GM21529 (cell line): ENCODE measurements around the gene CALML5.

Experiments used
- ATAC-seq: cut with Tn5 transposase; IDR thresholded peaks from one replicate; pipeline ENCODE4 v1.9.1; 2021; ENCODE audit not compliant: unreplicated experiment

The CALML5 gene

DNA sequence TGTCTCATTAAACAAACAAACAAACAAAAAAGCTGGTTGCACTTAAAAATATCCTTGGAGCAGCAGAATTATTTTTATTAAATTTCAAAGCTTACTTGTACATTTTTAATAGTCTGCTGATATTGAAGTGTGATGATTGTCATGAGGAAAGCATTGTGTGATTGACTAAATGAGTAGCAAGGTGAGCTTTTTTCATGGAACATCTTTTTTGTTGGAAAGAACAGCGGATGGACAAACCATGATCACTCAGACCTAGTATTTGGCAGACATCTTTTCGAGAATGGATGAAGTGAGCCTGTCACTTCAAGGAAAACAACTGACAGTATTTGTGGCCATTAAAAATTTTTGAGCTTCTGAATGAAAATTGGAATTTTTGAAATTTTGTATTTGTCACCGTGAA lies 19.7 kb upstream of the CALML5 start:
- ATAC-seq = no peak

DNA sequence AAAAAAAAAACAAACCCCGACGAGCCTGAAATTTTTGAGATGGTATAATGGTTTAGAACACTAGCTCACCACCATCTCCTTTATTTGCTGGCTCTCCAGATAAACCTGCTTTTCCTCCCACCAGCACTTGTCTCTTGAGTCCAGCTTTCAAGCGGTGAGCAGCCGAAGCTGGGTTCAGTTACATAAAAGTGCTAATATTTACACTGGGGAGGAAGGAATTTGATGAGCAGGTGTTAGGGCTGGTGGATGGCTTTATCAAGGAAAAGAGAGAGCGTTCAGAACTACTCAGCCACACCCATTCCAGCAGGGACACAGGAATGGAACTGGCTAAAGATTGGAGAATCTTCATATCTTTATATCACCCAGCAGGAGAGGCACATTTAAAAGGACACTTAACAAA lies 18.8 kb upstream of the CALML5 start:
- no peak for ATAC-seq

DNA sequence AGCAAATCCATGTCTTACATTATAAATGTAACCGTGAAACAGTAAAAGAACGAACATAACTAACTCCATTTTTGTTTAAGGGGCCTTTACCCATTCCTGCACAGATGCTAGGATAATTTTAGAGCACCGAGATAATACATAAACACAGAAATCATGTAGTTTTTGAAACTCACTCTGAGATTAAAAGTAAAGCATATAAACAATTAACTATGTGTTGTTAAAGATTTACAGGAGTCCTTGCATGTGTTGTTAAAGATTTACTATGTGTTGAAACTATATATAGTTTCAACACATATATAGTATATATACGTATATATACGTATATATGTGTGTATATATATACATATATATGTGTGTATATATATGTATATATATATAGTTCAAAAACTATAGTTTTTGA lies 18.2 kb upstream of the CALML5 start:
- ATAC-seq = no peak

DNA sequence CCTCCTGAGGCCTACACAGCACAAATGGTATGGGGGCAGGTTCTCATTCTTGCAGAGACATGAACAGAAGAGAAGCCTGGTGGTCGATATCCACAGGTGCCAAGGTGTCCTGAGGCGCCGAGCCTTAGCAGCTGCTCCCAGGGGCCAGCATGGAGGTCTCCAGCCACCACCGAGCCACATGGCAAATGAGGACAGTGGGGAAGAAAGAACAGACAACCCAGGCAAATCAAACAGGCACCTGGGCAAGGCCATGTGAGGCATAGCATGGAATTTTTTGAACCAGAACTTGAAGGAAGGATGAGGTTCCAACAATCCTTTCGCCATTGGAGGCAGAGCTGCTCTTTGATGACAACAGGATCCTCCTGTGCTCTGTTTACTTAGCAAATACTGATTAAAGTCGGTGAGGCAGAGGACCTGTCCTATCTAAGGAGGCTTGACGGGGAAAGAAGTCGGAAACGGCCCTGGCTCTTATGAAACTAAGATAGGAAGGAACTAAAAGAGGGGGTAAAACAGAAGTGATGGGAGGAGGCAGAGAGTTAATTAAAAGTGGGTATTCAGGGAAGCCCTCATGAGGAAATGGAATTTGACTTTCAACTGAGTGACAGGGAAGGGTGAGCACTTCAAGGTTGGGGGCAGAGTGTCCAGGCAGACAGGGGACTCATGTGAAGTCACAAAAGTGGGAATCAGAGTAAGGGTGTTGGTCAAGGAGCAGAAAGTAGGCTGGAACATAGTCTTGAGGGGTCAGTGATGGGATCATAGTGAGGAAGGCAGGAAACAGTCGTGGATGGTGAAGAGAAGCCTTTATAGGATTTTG lies 16.8 kb upstream of the CALML5 start:
- no peak for ATAC-seq

DNA sequence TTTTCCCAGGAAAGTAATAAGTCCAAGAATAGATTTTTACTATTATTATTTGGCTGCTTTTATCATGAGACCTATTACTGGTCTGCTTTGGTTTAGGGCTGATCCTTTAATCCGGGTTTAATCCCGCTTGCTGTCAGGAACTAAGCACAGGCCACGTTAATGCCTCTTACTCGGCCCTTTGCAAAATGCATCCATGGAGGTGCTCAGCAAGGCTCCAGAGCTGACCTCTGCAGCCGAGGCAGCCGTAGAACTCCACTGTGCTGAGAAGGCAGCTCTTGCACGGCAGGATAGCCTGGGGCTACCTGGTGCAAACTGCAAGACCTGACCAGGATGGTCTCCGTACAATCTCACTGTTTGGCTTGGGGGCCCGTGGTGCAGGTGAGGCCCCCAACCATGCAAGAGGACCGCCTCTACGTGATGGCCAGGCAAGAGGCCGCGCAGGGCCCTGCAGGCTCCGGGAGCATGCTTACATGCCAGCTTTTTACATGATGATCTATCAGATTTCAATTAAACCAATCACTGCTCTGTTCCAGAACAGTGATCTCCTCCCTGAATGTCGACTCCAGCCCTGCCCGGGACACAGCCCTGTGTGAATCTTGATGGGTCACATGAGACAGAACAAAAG lies 15.0 kb upstream of the CALML5 start:
- no peak for ATAC-seq

DNA sequence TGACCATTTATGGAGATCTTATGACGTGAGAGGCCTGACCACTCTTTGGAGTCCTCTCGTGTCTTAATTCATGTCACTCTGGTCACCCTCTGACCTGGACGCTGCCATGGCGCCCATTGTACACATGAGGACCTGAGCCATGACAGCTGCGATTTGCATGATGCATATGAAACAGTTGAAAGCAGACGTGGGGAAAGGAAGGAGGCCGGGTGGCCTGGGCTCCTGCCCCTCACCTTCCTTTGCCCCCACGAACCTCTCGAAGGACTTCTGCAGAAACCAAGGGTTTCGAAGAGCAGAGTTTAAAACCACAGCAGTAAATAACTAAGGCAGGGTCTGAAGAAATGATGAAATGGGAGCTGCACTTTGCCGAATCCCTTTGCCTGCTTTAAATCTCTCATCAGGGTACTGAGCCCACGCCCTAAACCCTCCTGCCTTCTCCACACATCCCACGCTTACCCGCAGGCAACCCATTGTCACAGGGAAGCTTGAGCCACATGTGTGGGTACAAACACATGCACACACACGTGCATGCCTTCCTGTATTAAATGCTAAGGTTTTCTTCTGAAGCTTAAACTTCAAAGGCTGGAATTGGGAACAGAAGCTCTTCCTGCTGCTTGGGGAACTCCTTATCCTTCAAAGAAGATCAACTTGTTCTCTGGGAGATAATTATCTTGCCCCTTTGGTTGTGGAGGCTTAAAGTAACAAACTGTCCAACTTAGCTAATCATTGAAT lies 13.7 kb upstream of the CALML5 start:
- ATAC-seq = no peak

DNA sequence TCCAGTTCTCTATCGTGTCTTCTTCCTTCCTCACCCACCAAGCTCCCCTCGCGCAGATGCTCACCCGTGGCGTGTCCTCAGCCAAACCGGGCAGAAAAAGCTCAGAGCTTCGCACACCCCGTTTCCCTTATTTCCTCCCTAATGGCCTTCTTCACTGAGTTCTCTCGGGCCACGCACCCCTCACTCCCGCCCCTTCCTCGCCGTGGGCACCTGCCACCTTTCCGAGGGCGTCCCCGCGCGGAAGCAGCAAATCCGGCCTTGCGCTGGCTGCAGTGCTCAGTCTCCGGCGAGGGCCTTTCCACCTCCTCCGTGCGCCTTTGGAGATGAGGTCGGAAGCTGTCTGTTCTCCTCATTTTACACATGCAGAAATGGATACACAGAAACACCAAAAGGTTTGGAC lies 13.0 kb upstream of the CALML5 start:
- ATAC-seq = no peak

DNA sequence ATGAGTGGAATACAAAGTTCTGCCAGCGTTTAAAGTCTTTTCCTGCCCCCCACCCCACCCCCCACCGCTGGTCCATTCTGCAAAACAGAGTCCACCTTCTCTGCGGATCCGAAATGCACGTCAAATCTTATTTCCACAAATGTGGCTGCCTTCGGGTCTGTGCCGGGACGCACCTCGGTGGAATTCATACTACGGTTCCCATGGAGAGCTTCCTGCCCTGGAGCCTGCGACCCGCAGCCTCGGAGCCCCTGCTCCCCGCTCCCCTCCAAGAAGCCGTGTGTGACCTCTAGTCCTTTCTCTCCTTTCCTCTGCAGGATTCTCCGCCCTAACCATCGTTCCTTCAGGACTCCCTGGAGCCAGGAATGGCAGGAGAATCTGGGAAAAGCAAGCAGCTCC lies 12.5 kb upstream of the CALML5 start:
- ATAC-seq = no peak

DNA sequence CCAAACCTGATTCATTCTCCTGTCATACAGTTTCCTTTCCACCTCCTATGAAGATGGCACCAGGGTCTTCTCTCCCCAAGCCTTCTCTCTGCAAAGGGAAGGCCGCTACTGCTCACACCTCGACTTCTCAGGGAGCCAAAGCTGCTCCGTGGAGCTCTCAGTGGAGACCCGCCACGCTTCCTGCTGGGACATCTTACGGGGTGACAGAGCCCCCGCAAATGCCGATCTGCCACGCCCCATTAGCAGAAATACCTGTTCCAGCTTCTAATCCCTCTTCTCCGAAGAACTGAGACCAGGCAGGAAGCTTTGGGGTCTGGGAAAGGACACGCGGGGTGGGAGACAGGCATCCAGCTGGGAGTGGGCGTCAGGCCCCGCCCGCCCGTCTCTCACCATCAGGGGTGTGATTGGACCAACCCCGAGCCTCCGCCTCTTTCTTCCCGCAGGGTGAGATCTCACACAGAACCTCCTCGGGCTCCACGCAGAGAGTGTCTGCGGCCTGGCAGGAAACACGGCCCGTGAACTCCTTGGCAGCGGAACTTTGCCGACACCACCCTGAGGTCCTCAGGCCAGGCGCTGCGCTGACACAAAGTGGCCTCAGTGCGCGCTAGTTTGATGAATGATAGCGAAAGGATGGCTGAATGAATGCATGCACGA lies 12.0 kb upstream of the CALML5 start:
- ATAC-seq = no peak

DNA sequence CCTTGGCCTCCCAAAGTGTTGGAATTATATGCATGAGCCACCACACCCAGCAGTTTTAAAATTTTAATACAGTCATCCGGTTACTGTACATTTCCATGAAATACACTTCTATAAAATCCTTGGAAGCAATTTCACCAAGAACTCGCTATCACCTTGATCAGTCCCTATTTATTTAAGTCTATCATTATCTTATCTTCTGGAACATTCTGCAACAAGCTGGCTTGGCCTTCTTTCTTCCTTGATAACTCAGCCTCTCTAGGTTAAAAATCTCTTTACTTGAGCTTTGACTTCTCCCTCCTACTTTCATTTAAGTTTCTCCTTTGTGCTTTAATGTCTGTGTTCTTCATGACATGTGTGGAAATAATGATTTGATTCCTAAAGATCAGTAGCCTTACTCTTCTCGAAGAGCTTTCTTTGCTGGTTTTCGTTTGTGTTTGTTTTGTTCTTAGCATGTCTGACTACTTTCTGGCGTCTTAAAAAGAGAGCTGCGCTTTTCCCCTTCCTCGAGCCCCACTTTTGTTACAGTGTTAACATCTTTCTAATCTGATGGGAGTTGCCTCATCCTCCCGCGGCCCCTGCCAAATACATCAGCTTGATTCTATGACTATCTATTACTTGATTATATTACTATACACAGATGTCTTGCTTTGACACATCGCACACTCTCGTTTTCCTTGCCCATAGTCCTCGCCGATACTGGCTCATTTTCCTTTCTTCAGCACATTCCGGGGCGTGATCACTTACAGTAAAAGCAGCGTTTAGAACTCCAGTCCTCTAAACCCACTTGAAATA lies 11.1 kb upstream of the CALML5 start:
- no peak for ATAC-seq

DNA sequence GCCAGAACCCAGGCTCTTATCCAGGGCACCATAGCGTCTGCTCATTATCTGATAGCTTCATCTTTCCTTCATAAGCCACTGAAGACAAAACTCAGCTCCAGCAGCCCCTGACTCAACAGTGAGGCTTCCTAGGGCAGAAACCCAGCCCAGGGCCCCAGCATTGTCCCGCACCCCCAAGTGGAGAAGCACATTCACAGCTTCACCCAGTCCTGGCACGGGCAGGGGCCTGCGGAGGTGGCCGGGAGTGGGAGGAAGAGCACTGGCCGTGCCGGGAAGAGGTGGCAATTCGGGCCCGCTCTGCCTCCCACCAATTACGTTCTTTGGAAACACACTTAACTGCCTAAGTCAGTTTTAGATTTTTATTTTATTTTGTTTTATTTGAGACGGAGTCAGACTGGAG lies 10.3 kb upstream of the CALML5 start:
- no peak for ATAC-seq

DNA sequence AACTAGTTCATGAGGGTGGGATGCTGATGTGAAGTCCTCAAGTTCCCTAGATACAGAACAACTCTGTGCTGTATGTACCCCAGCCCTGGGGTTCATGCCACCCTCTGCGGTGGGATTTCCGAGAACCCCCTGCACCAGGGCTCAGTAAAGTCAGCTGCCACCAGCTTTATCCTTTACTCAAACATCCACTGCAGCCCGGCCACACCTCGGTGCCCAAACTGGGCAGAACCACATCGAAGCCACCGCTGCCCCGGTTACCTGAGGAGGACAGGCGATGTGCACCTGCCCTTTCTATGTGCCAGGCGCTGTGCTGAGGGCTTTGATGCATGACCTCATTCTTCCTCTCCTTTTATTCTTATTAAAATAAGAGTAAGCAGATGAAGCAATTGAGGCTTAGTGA lies 9.9 kb upstream of the CALML5 start:
- ATAC-seq = no peak

DNA sequence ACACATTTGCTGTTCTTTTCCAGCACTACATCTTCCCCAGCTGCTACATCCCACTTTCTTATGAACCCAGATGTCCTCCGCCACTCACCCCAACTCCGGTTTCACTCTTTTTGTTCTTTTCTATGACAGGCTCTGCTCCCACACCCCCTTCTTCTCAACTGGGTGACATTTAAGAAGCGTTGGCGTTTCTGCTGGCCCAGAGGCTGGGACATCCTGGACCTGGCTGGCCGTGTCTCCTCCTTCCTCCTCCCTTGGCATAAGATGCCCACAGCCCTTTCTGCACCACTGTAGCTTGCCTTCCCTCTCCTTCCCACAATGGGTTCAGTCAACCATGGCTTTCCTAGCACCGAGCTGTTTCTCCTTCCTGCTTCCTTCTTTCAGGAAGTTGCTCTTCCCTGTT lies 9.4 kb upstream of the CALML5 start:
- ATAC-seq = no peak

DNA sequence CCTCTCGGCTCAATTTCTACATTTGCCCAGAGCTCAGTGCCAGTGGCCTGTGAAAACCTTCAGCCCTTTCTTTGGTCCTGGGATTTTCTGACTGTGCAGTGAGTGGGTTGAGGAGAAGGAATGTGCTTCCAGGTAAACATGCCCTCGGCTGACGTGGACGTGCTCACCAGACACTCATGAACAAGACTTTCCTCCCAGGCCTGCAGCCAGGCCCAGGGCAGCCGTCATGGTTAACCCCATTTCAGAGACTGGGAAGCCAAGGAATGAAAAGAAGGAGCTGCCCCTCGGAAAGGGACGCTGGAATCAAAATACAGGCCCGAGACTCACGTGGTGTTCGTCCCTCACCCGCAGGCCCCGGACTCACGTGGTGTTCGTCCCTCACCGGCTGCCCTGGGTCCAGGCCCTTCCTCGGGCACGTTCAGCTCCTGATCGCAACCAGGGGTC lies 8.8 kb upstream of the CALML5 start:
- ATAC-seq = no peak

DNA sequence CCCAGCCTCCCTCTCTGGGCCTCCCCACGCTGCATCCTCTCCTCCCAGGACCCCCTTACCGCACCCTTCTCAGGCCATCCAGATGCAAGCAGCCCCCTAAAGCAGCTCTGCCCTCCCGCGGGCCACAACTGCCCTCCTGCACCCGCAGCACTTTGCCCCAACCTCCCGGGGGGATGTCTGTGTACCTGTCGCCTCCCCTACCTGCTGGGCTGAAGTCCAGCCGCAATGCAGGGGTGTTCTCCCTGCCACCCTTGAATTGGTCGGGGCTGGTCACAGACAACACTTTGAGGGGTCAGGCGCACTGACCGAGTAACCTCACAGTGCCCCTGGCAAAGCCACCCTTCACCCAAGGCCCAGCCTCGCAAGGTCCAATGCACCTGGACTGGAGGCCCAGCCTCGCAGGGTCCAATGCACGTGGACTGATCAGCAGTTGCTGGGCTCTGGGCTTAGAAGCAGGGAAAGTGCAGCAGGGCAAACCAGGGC lies 8.3 kb upstream of the CALML5 start:
- ATAC-seq = no peak

DNA sequence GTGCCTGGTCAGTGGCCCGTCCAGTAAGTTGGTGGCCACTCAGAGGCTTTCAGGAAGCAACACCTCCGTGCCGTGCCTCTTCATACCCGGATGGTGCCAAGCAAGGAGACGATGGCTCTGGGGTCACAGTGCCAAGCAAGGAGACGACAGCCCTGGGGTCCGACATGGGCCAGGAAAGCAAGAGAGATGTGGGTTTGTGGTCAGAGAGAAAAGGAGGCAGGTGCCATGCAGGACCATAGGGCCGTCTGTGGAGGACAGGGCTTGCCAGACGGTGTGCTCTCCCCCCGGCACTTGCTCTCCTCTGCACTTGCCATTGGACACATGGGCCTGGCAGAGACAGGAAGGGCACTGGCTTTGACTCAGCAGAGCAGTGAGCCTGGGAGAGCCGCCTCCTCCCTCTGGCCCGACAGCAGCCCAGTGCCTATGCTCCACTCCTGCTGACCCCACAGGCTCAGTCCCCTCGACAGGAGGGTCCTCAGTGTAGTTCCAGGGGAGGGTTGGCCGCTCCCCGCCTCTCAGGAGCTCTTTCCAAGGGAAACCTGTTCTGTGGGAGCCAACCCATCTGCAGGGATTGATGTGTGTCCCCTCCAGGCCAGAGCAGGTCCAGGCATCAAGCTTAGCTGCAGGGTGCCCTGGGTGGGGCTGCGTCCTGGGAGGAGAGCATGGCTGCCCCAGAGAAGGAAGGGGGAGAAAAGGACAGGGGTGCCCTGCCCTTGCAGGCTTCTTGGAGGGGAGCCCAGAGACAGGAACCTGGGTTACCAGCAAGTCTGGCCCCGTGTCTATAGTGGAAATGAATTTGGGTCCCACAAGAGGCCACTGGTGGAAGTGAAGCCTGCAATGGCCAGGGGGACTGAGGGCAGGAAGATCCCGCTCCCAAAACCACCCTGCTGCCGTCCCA lies 7.6 kb upstream of the CALML5 start:
- no peak for ATAC-seq

DNA sequence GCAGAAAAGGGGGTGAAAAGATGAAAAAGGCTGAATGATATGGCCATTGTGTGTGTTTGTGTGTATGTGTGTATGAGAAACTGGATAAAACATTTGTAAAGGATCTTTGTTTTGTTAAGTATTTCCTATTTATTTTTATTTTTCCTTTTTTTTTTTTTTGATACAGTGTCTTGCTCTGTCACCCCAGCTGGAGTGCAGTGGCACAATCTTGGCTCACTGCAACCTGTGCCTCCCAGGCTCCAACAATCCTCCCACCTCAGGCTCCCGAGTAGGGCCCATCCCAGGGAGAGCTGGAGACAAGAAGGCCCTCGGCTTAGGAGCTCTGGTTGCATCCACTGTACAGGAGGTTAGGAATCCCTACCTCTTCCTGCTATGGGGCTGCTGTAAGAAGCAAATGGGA lies 6.9 kb upstream of the CALML5 start:
- no peak for ATAC-seq

DNA sequence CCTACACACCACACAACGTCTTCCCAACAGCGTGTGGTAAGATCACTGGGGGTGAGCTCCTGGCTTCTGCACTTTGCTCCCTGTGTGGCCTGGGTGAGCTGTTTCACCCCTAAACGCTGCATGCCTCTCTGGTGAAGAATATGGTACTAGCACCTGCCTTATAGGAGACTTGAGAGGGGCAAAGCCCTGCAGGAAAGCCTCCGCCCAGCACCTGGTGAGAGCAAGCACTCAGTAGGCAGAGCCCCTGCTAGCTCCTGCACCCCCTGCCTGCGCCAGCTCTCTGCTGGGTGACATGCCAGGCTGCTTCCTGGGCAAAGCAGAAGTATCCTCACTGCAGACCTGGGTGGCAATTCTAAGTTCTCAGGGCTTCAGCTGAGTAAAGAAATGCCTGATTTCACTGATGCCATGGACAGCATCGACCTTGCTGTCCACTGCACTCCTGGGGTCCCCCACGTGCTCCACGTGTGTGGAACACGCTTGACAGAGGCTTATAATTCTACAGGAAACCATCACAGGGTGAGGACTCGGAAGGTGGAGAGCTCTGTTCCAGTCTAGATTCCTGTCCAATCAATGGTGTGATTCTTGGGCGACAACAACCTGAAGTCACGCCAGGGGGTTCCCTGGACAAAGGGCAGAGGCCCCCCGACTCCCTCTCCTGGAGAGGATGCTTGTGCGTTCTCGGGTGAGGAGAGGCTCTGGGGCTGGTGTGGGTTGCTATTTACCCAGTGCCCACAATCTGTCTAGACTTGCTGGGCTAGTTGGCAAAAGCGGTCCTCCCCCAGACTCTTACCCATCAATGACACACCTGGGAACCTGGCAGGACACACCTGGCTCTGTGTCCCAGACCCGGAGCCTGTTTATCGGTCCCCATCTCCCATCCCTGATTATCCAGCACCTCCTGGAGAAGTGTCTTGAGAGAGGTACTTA lies 5.0 kb upstream of the CALML5 start:
- no peak for ATAC-seq

DNA sequence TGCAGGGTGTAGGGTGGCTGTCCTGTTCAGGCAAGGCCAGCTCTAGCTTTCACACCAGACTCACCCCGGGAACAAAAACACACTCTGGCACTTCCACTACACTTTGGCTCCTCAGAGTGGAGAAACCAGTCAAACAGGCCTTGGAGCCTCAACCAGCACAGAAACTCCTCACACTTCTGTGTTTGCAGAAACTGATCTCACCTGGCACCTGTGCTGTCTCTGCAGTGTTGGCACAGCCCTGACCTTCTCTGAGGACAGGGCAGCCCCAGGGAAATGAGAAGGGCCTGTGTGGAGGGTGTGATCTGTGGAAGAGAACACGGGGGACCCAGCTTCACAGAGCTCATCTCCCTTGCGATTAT lies 4.1 kb upstream of the CALML5 start:
- ATAC-seq = no peak
